GM19351 (cell line): ENCODE data around the gene PCDHB6.
"Not testable (repeated sequence)": the region's sequence is repeated elsewhere in the genome, so short reads cannot be mapped to it uniquely, and the experiment has no call there.

Source experiments
- ATAC-seq: cut with Tn5 transposase; IDR thresholded peaks from one replicate; pipeline ENCODE4 v1.9.1; 2021; ENCODE audit warnings: mild to moderate bottlenecking, moderate library complexity; ENCODE audit not compliant: unreplicated experiment

Gene PCDHB6

DNA sequence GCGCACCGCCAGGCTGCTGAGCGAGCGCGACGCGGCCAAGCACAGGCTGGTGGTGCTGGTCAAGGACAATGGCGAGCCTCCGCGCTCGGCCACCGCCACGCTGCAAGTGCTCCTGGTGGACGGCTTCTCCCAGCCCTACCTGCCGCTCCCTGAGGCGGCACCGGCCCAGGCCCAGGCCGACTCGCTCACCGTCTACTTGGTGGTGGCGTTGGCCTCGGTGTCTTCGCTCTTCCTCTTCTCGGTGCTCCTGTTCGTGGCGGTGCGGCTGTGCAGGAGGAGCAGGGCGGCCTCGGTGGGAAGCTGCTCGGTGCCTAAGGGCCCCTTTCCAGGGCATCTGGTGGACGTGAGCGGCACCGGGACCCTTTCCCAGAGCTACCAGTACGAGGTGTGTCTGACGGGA, 51.8 kb downstream of the PCDHB6 start:
- ATAC-seq = not testable (repeated sequence)
